GM18951 (cell line): ENCODE data around the gene TMEM95.
A peak's percentile ranks its signal among the peaks of the same experiment; 100 is the strongest.
"Not testable (repeated sequence)": the region's sequence is repeated elsewhere in the genome, so short reads cannot be mapped to it uniquely, and the experiment has no call there.

Experiments used
- POLR2A ChIP-seq: IDR thresholded peaks from 4 replicates; pipeline ENCODE4 v1.6.1; 2011; ENCODE audit warnings: mild to moderate bottlenecking; ENCODE audit not compliant: insufficient read length, insufficient read depth; ENCODE audit errors: extremely low read depth
- in situ Hi-C: fragments of 300-500 bp; cut with MboI; formaldehyde crosslinking; loops from one replicate; pipeline ENCODE4 v1.12.0; 2022; ENCODE audit warnings: low sequenced_read_pairs, mixed read lengths, inconsistent platforms; ENCODE audit not compliant: unreplicated experiment

TMEM95 gene

DNA sequence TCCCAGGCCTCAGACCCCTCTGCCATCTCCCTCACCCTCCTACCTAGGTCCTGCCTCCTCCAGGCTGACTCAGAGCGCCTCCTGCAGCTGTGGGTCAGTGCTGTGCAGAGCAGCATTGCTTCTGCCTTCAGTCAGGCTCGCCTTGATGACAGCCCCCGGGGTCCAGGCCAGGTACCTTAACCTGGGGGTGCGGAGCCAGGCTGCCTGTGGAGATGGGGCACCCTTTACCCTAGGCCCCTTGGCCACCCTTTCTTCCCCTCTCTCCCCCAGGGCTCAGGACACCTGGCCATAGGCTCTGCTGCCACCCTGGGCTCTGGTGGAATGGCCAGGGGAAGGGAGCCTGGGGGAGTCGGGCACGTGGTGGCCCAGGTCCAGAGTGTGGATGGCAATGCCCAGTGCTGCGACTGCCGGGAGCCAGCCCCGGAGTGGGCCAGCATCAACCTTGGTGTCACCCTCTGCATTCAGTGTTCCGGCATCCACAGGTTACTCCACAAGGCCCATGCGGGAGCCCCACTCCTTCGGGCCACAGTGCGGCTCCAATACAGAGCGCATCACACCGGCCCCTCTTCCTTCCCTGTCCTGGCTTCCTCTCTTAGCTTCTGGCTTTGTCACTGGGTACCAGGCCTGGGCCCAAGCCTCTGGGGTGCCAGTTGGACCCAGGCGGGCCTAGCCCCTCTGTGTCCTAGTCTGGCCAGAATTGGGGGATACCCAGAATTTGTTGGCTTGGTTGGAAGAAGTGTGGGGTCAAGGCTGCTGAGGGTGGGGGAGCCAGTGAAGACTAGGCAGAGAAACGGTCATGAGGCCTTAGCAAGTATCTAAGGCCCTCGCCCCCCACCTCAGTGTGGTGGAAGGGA lies 8.0 kb upstream of the TMEM95 start:
- in situ Hi-C loops: no loop called here

DNA sequence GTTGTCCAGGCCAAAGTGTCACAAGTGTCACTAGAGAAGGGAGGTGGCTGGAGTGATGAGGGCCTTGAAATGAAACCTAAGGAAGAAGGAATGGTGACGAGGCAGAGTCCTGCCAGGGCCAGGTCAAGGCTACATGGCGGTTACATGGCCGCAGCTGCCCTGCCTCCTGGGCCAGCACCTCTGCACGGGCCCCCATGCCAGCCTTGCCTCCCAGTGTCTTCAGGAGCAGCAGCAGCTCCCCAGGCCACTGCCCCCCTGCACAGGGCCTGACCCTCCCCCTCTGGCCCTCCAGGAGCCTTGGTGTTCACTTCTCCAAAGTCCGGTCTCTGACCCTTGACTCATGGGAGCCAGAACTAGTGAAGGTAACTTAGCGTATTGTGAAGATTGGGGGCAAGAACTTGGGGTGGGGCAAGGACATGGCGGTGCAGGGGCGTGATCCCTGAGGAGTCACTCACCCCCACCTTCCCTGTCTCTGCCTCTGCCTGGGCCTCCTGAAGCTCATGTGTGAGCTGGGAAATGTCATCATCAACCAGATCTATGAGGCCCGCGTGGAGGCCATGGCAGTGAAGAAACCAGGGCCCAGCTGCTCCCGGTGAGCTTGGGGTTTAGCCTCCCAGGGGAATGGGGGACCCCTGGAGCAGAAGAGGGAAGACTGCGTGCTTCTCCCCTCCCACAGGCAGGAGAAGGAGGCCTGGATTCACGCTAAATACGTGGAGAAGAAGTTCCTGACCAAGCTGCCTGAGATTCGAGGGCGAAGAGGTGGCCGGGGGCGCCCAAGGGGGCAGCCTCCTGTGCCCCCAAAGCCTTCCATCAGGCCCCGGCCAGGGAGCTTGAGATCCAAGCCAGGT lies 7.1 kb upstream of the TMEM95 start:
- no peak for TF ChIP-seq POLR2A
- in situ Hi-C loops: no loop called here

More for the DNA sequence above, 8.0 kb upstream of the TMEM95 start:
- TF ChIP-seq POLR2A: no peak

DNA sequence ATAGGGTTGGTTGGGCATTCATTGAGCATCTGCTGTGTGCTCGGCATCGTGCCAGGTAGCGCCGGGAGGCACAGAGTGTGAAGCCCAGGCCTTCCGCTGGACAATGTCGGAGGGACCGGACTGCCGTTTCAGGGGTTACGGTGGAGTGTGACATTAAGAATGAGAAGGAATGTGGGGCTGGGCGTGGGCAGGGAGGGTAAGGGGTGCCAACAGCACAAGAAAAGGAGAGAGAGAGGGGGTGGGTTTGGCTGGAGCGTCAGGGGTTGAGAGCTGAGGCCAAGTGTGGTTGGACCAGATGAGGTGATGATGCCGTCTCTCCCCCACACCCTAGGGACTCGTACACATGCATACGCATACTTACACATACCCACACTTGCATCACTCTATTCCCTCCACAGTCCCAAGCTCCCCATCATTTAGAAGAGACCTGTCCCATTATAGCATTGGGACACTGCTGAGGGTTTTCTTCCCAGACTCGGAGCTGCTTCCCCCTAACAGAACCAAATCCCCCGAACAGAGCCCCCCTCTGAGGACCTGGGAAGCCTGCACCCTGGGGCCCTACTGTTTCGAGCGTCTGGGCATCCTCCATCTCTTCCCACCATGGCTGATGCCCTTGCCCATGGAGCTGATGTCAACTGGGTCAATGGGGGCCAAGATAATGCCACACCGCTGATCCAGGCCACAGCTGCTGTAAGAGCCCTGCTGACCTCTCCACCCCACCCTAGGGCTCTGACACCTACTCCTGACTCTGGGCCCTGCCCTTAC lies 6.3 kb upstream of the TMEM95 start:
- in situ Hi-C loops: no loop called here
- no peak for TF ChIP-seq POLR2A

DNA sequence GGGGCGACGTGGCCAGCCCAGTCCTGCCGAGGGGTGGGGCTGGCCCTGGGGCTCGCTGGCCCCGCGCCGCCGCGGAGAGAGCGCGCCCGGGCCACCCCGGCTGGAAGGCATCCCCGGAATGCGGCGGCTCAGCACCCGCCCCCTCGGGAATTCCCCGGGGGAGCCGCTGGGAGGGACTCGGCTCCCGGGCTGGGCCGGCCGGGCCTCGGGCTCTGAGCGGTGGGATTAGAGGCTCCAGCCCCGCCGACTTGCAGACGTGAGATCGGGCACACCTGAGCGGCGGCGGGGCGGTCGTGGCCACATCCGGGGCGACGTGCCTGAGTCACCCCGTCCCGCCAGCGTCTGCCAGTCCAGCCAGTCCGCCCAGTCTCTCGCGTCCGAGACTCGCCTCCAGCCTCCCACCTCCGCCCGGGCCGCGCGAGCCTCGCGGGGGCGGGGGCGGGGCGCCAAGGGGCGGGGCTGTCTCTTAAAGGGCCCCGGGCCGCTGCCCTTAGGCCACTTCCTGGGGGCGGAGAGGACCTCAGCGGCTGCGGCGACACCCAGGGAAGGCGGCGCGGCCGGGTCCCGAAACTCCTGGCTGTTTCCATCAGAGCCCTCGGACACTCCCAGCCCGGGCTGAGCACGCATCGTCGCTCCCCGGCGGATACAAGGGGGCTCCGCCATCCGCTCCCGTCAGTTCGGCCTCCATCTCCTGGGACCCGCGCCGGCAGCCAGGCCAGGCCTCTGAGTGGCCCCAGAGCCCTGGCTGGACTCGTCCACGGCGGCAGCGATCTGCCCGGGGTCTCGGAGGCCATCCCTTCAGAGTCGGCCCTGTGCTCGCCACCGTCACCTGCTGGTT lies 3.1 kb upstream of the TMEM95 start, which contains the start of gene KCTD11:
TSS of gene KCTD11 (plus strand) at position 498 of the 838 bp plus-strand sequence.
- peak; percentile 67 for TF ChIP-seq POLR2A
- in situ Hi-C loops: no loop called here

DNA sequence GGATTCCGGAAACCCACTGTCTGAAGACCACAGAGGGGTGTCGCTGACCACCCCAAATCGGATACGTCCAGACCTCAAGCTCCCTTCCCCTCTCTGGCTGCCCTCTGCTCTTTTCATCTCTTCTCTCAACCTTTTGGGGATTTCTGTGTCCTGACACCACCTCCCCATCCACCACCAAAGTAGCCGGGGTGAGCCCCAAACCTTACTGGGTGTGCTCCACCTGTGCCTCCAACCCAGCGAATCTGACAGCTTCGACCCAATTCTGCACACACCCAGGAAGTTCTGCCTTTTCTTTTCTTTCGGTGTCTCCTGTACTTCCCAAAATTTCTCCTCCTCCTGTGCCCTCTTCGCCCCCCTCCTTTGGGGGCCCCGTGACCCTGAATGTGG lies 2.5 kb upstream of the TMEM95 start:
- in situ Hi-C loops: no loop called here
- TF ChIP-seq POLR2A: no peak

DNA sequence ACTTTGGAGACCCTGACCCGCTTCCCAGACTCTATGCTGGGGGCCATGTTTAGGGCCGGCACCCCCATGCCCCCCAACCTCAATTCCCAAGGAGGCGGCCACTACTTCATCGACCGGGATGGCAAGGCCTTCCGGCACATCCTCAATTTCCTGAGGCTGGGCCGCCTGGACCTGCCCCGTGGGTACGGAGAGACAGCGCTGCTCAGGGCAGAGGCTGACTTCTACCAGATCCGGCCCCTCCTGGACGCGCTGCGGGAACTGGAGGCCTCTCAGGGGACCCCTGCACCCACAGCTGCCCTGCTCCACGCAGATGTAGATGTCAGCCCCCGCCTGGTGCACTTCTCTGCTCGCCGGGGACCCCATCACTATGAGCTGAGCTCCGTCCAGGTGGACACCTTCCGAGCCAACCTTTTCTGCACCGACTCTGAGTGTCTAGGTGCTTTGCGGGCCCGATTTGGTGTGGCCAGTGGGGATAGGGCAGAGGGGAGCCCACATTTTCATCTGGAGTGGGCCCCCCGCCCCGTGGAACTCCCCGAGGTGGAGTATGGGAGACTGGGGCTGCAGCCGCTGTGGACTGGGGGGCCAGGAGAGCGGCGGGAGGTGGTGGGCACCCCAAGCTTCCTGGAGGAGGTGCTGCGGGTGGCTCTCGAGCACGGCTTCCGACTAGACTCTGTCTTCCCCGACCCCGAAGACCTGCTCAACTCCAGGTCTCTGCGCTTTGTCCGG lies 1.9 kb upstream of the TMEM95 start:
- no peak for TF ChIP-seq POLR2A
- in situ Hi-C loops: no loop called here

DNA sequence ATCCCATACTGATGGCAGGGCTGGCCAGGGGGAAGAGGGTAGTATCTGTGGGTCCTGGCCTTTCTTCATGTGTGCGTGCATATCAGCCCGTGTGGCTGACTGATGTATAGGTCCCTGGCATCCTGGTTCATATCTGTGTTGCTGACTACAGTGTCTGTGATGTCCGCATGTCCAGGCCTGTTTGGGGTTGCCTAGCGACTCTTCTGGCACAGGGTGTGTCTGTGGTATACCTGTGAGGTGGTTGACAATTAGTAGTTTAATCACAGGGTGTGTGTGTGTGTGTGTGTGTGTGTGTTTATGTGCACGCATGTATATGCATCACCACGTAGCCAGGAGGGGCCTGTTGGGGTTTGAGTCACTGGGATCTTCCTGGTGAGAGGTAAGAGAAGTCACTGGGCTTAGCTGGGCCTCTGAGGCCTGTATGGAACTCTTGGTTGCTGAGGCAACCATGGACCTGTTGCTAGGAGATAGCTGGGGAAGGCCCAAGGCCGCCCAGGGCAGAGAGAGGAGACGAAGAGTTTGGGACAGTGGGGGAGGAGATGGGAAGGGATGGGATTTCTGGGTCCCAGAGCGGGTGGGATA lies 603 bp upstream of the TMEM95 start:
- in situ Hi-C loops: no loop called here
- no peak for TF ChIP-seq POLR2A

DNA sequence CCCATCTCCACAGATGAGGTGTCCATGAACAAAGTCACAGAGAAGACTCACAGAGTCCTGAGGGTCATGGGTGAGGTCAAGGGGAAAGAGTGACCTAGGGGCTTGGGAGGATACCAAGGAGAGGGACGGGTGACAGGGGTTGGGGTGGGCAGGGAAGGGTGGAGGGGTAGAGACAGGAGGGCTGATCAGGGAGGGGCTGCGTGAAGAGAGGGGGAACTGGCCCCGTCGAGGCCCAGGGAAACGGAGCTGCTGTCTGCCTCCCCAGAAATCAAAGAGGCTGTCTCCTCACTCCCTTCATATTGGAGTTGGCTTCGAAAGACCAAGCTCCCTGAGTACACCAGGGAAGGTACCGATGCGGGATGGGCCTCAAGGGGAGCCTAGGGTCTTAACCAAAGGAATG lies 617 bp downstream of the TMEM95 start:
- in situ Hi-C loops: no loop called here
- TF ChIP-seq POLR2A: no peak

DNA sequence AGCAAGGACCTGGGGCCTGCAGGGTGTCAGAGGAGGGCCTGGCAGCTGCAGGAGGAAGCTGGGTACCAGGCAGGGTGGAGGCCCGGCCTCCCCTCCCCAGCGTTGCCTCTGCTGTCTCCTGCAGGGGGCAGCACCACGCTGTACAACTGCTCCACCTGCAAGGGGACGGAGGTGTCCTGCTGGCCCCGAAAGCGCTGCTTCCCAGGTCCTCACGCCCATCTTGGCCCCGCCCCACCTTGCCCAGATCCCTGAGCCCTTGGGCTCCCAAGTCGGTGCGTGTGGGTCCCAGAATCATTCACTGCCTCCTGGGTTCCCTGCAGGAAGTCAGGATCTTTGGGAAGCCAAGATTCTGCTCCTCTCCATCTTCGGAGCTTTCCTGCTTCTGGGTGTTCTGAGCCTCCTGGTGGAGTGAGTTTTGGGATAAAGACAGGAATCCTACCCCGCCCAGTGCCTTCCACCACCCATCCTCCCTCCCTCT lies 1.2 kb downstream of the TMEM95 start:
- in situ Hi-C loops: no loop called here
- TF ChIP-seq POLR2A: no peak

DNA sequence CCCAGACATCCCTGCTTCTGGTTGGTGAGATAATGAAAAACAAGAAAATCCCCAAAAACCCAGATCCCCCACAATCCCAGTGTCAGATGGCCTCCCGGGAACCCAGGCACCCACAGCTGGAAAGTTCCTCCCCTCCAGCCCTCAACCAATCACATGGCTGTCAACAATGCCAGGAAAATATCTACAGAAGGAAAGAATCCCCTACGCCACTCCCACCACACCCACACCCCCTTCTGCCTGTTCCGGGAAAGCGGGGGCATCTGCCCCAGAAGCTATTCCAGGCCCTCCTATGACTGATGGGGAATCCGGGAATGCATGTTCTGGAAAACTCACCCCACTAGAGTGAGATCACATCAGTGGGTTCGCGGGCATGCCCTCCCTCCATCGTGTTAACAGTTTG lies 1.8 kb downstream of the TMEM95 start:
- in situ Hi-C loops: no loop called here
- no peak for TF ChIP-seq POLR2A

DNA sequence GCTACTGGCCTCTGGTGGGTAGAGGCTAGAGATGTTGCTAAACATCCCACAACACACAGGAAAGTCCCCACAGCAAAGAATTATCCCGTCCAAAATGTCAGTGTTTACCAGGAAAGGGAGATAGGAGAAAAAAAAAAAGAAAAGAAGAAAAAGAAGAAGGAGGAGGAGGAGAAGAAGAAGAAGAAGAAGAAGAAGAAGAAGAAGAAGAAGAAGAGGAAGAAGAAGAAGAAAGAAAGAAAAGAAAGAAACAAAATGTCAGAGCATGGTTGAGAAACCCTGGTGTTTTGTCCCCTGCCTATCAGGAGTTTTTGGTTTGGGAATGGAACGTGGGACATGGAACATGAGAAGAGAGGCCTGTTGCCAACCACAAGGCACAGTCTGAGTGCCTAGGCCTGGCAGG lies 2.4 kb downstream of the TMEM95 start:
- no peak for TF ChIP-seq POLR2A
- in situ Hi-C loops: no loop called here

DNA sequence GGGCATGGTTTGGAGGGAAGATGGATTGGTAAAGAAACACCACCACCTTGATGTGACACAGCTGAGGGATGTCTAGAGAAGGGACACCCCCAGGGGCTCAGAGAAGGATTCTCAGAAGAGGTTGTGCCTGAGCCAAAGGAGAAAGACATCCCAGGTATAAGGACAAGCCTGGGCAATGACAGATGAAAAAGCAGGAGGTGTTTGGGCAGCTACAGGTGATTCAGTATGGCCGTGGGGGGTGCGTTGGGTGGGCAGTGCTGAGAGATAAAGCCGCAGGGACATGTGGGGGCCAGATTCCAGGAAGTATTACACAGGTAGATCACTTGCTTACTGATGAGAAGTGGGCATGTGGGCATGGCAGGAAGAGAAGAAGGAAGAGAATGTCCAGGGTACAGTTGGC lies 7.0 kb downstream of the TMEM95 start:
- TF ChIP-seq POLR2A: no peak
- in situ Hi-C loops: no loop called here

DNA sequence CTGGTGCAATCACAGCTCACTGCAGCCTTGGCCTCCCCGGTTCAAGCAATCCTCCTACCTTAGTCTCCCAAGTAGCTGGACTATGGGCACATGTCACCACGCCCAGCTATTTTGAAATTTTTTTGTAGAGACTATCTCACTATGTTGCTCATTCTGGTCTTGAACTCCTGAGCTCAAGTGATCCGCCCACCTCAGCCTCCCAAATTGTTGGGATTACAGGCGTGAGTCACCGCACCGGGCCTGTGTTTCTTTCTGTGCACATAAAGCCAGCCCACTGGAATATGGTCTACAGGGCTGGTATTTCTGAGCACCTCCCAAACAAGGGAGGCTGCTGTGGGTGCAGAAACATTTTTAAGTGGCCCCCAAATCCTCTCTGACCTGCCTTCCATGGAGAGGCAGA lies 8.4 kb downstream of the TMEM95 start:
- in situ Hi-C loops: no loop called here

DNA sequence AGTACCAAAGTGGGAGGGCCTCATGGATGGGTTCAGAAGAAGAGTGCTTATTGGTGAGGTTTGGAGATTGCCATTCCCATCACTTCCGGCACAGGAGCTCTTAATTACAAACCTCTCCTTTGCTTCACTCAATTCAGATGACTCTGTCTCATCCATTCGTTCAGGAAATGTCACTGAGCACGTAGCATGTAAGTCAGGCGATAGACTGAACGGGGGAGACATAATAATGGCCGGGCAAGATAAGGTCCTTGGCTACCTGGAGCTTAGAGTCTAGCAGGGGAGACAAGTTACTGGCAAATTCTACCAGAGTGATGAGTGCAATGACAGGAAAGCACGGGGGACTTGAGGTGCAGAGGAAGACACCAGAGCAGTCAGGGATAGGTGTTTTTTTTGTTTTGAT lies 11.0 kb downstream of the TMEM95 start:
- in situ Hi-C loops: not testable (repeated sequence)

More for the DNA sequence above, 8.4 kb downstream of the TMEM95 start:
- no peak for TF ChIP-seq POLR2A
